ENCODE data around the gene POF1B.
"Not testable (repeated sequence)": the region's sequence is repeated elsewhere in the genome, so short reads cannot be mapped to it uniquely, and the experiment has no call there.

Gene POF1B

GRCh38 chrX:85379174-85379907, at the start of gene POF1B:
TSS of gene POF1B (minus strand) at chrX:85379665. CDS start at chrX:85379454, 211 bp downstream.
- no peak for DNase-seq (ENCODE audit: extremely low read depth in 1 of 2, low read depth in 1 of 2)

GRCh38 chrX:85429066-85429465, 49.6 kb upstream of the POF1B start:
- DNase-seq (ENCODE audit: extremely low read depth in 1 of 2, low read depth in 1 of 2), result no peak

GRCh38 chrX:85419293-85419692, 39.8 kb upstream of the POF1B start:
- no peak for DNase-seq (ENCODE audit: extremely low read depth in 1 of 2, low read depth in 1 of 2)

- DNase-seq (ENCODE audit: extremely low read depth in 1 of 2, low read depth in 1 of 2), result no peak
These were observed 12.4 kb upstream of the POF1B start for GRCh38 chrX:85391878-85392238.

GRCh38 chrX:85391185-85391877, 11.9 kb upstream of the POF1B start:
- no peak for DNase-seq (ENCODE audit: extremely low read depth in 1 of 2, low read depth in 1 of 2)

GRCh38 chrX:85381602-85382001, 2.1 kb upstream of the POF1B start:
- no peak for DNase-seq (ENCODE audit: extremely low read depth in 1 of 2, low read depth in 1 of 2)

GRCh38 chrX:85378461-85378860, 1.0 kb downstream of the POF1B start:
- DNase-seq (ENCODE audit: extremely low read depth in 1 of 2, low read depth in 1 of 2), result no peak

- no peak for DNase-seq (ENCODE audit: extremely low read depth in 1 of 2, low read depth in 1 of 2)
These were observed 4.1 kb downstream of the POF1B start for GRCh38 chrX:85375333-85375738.

- DNase-seq (ENCODE audit: extremely low read depth in 1 of 2, low read depth in 1 of 2), result no peak
These were observed 14.0 kb downstream of the POF1B start for GRCh38 chrX:85365370-85365995.

GRCh38 chrX:85359051-85359450, 20.4 kb downstream of the POF1B start:
- DNase-seq (ENCODE audit: extremely low read depth in 1 of 2, low read depth in 1 of 2), result no peak

GRCh38 chrX:85345523-85345922, 33.9 kb downstream of the POF1B start:
- DNase-seq (ENCODE audit: extremely low read depth in 1 of 2, low read depth in 1 of 2), result no peak

GRCh38 chrX:85327060-85327333, 52.5 kb downstream of the POF1B start:
- no peak for DNase-seq (ENCODE audit: extremely low read depth in 1 of 2, low read depth in 1 of 2)

- no peak for DNase-seq (ENCODE audit: extremely low read depth in 1 of 2, low read depth in 1 of 2)
These were observed 53.0 kb downstream of the POF1B start for GRCh38 chrX:85326234-85327059.

- DNase-seq (ENCODE audit: extremely low read depth in 1 of 2, low read depth in 1 of 2), result not testable (repeated sequence)
These were observed 68.1 kb downstream of the POF1B start for GRCh38 chrX:85311348-85311747.

GRCh38 chrX:85309717-85310116, 69.7 kb downstream of the POF1B start:
- no peak for DNase-seq (ENCODE audit: extremely low read depth in 1 of 2, low read depth in 1 of 2)

- no peak for DNase-seq (ENCODE audit: extremely low read depth in 1 of 2, low read depth in 1 of 2)
These were observed 75.9 kb downstream of the POF1B start for GRCh38 chrX:85303544-85303943.

GRCh38 chrX:85288992-85289723, 90.3 kb downstream of the POF1B start:
- DNase-seq (ENCODE audit: extremely low read depth in 1 of 2, low read depth in 1 of 2), result no peak

- DNase-seq (ENCODE audit: extremely low read depth in 1 of 2, low read depth in 1 of 2), result not testable (repeated sequence)
These were observed 94.2 kb downstream of the POF1B start for GRCh38 chrX:85285286-85285685.

GRCh38 chrX:85244450-85245211, 134.8 kb downstream of the POF1B start:
- no peak for DNase-seq (ENCODE audit: extremely low read depth in 1 of 2, low read depth in 1 of 2)

Measured in stimulated activated CD8-positive, alpha-beta memory T cell treated with anti-CD3 and anti-CD28 coated beads, Interleukin-7, amount 100 ng/mL, for 48 hours (primary cell).